ENCODE measurements around the gene NGEF. TPM values are rescaled to one million over a fixed set of nuclear protein-coding genes. Genes with fewer than 3 reads are reported as not detected.

The NGEF gene
- total RNA-seq (not detected), total RNA-seq (0 to 5.2 (median 0) reads per million in 172 experiments)
- polyA plus RNA-seq (2013, experiment 1 of 2), result not detected
- polyA plus RNA-seq (2013, experiment 2 of 2), result 0.11 TPM

- CTCF ChIA-PET, result no interaction called here
- Mint-ChIP-seq H3K36me3 (ENCODE audit: low read depth) (no peaks in the 10 kb centered on the region), H3K4me3 (no peak within 1 kb of the TSS), H3K27me3 (no peaks in the 10 kb centered on the region), H3K4me1 (ENCODE audit: low read depth) (no peaks in the 10 kb centered on the region), H3K9me3 (no peaks in the 10 kb centered on the region), H3K27ac (no peak within 1 kb of the TSS)
- Histone ChIP-seq H3K4me1 (ENCODE audit: insufficient read depth, low read length) (no peaks in the 10 kb centered on the region), H3K27me3 (ENCODE audit: control insufficient read depth in 1 of 2, insufficient read depth in 2 of 2, low read length in 2 of 2) (no peaks in the 10 kb centered on the region), H3K27ac (ENCODE audit: low read depth in 1 of 2, low read length in 2 of 2) (no peak within 1 kb of the TSS), H3K9me3 (ENCODE audit: control insufficient read depth in 1 of 2, insufficient read depth in 1 of 2, low read length in 2 of 2) (peaks cover 0 to 3% of the 10 kb centered on the region in 2 experiments), H3K4me3 (ENCODE audit: low read length) (no peak within 1 kb of the TSS), H3K36me3 (ENCODE audit: insufficient read depth, low read length) (no peaks in the 10 kb centered on the region)
- TF ChIP-seq CTCF (IDR thresholded peaks at IDR 0.05), result no peak
- POLR2A ChIA-PET, result no interaction called here
- intact Hi-C loops (cut with DNase I, micrococcal nuclease), result no loop called here
- no peak for ATAC-seq (ENCODE audit: poor library complexity)
- no peak for DNase-seq
Measured at GRCh38 chr2:233013027-233013461, at the start of gene NGEF. NGEF (minus strand) TSS chr2:233013256; CDS start chr2:232974890, 38,366 bp downstream.

- Histone ChIP-seq H3K27me3 (ENCODE audit: control insufficient read depth in 1 of 2, insufficient read depth in 2 of 2, low read length in 2 of 2) (no peaks in the 10 kb centered on the region), H3K27ac (ENCODE audit: low read depth in 1 of 2, low read length in 2 of 2) (peak overlapping the region; percentile 53 to 91), H3K4me3 (ENCODE audit: low read length) (peak overlapping the region; percentile 97), H3K4me1 (ENCODE audit: insufficient read depth, low read length) (peaks cover 69% of the 10 kb centered on the region), H3K9me3 (ENCODE audit: control insufficient read depth in 1 of 2, insufficient read depth in 1 of 2, low read length in 2 of 2) (no peaks in the 10 kb centered on the region), H3K36me3 (ENCODE audit: insufficient read depth, low read length) (peaks cover 38% of the 10 kb centered on the region)
- Mint-ChIP-seq H3K36me3 (ENCODE audit: low read depth) (peaks cover 71% of the 10 kb centered on the region), H3K4me1 (ENCODE audit: low read depth) (peaks cover 63% of the 10 kb centered on the region), H3K27me3 (no peaks in the 10 kb centered on the region), H3K9me3 (no peaks in the 10 kb centered on the region), H3K27ac (peak overlapping the region; percentile 95), H3K4me3 (peak overlapping the region; percentile 90)
- no peak for TF ChIP-seq CTCF (IDR thresholded peaks at IDR 0.05)
- no peak for ATAC-seq (ENCODE audit: poor library complexity)
- no peak for DNase-seq
- intact Hi-C loops (cut with DNase I, micrococcal nuclease), result loop anchor here (5.0 to 10.0 kb wide), 2 partner anchors 52 to 190 kb away; partner anchors contain the start of gene ATG16L1 (in 1 of the 2)
- ChIA-PET POLR2A (interaction anchor here (2.6 to 6.8 kb wide), 2 partner anchors 18 to 188 kb away, joined by 8 to 190 read pairs; partner anchors contain the start of gene ATG16L1), CTCF (interaction anchor here (3.0 to 3.6 kb wide), 3 partner anchors 8 to 22 kb away, joined by 7 to 37 read pairs (median 10); no protein-coding TSS in a partner anchor)
Measured at GRCh38 chr2:233062451-233062850, 49.4 kb upstream of the NGEF start.

- POLR2A ChIA-PET, result interaction anchor here (1.2 to 6.8 kb wide), 6 partner anchors 10 to 206 kb away, joined by 3 to 190 read pairs (median 12); partner anchors contain the start of gene ATG16L1
- H3K27ac Mint-ChIP-seq, result peak overlapping the region; percentile 95
- H3K4me3 ChIP-seq (ENCODE audit: low read length), result peak overlapping the region; percentile 97
- no peaks in the 10 kb centered on the region for H3K27me3 ChIP-seq (ENCODE audit: control insufficient read depth in 1 of 2, insufficient read depth in 2 of 2, low read length in 2 of 2)
- intact Hi-C loops (cut with DNase I, micrococcal nuclease), result loop anchor here (1.0 to 10.0 kb wide), 4 partner anchors 13 to 190 kb away; partner anchors contain the start of gene ATG16L1 (in 2 of the 2)
- peak overlapping the region; percentile 90 for H3K4me3 Mint-ChIP-seq
- CTCF ChIA-PET, result interaction anchor here (1.1 to 3.6 kb wide), 6 partner anchors 8 to 25 kb away, joined by 3 to 37 read pairs (median 6); no protein-coding TSS in a partner anchor
- peak; percentile 18 for TF ChIP-seq CTCF (IDR thresholded peaks at IDR 0.05)
- H3K27ac ChIP-seq (ENCODE audit: low read depth in 1 of 2, low read length in 2 of 2), result peak overlapping the region; percentile 81 to 91
- no peaks in the 10 kb centered on the region for H3K9me3 Mint-ChIP-seq
- ATAC-seq (ENCODE audit: poor library complexity), result no peak
- peaks cover 65% of the 10 kb centered on the region for H3K36me3 Mint-ChIP-seq (ENCODE audit: low read depth)
- no peaks in the 10 kb centered on the region for H3K27me3 Mint-ChIP-seq
- H3K4me1 Mint-ChIP-seq (ENCODE audit: low read depth), result peaks cover 56% of the 10 kb centered on the region
- peaks cover 31% of the 10 kb centered on the region for H3K36me3 ChIP-seq (ENCODE audit: insufficient read depth, low read length)
- peak in 4 of 14 experiments; percentile 47 to 64 (median 57) for DNase-seq
- H3K9me3 ChIP-seq (ENCODE audit: control insufficient read depth in 1 of 2, insufficient read depth in 1 of 2, low read length in 2 of 2), result no peaks in the 10 kb centered on the region
- H3K4me1 ChIP-seq (ENCODE audit: insufficient read depth, low read length), result peaks cover 69% of the 10 kb centered on the region
Measured at GRCh38 chr2:233061591-233062450, 48.8 kb upstream of the NGEF start.

Data from CD4-positive, alpha-beta T cell (primary cell).